NCI-H1048 (cell line): Measurements from ENCODE around the gene ELFN2.

Experiments used
- DNase-seq: peaks from one replicate; lab custom pipeline; 2025; lab: John Stamatoyannopoulos, UW

Gene ELFN2

GRCh38 chr22:37427711-37428635 lies 694 bp upstream of the ELFN2 start:
- DNase-seq, result no peak

GRCh38 chr22:37426706-37427134 lies 559 bp downstream of the ELFN2 start:
- DNase-seq, result no peak

DNA sequence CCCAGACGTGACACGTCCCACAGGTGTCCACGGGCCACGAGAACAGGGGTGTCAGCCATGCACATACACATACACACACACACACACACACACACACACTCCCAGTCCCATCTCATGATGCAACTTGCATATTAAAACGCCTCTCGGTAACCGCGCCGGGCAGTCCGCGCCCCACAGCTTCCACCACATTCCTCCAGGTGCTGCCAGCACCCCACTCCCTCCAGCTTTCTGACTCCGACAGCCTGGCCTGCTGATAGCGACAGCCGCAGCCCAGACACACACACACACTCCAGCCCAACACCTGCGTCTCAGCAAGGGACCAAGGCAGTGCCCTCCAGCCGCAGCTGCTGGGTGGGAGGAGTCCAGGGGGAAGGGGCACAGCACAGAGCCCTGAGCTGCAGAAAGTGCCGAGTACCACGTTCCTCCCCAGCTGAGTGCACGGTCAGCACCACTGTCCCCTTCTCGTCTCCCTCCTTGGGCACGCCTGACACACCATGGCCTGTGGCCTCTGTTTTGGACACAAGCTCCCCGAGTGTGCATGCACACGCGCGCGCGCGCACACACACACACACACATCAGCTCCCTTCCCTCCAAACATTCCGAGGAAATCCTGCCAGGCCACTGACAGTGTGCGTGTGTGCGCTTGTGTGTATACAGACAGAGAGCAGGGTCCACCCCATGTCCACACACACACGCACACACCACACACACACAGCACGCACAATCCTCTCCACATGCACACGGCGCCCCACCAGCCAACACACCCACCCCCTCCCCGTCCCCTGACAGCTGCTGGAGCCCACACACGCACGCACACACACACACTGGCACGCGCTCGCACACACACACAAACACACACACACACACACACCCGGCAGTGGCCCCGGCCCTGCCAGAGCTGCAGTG lies 1.2 kb downstream of the ELFN2 start:
- no peak for DNase-seq

DNA sequence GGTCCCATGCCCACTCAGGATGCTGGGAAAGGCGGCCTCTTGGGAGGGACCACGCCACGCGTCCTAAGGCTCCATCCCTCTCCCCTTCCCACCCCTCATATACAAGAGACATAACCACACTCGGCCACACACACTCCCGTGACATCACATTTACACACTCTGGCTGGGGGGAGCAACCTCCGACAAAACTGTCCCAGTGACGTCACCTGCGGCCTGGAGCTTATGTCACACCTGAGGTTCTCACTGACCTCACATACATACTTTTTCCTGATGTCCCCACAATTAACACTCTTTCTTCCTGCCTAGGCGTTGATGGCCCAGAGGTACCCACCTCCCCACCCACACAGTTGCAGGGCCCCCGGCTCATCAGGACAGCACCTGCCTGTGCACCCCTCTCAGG lies 1.9 kb downstream of the ELFN2 start:
- no peak for DNase-seq

DNA sequence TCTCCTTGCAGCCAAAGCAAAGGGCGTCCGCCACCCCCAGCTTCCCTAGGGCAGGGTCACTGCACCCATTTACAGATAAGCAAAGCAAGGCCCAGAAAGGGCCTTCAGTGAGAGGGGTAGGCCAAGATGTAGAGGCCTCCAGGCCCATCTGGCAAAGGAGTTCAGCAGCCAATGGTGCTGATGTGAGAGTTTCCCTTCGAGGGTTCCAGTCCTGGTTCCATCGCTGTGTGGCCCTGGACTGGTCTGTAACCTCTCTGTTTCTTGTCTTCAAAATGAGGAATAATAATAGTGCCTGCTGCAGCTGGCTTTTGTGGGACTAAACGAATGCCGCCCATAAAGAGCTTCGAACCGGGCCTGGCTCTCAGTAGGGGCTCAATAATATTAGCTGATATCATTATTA lies 4.0 kb downstream of the ELFN2 start:
- DNase-seq, result no peak

DNA sequence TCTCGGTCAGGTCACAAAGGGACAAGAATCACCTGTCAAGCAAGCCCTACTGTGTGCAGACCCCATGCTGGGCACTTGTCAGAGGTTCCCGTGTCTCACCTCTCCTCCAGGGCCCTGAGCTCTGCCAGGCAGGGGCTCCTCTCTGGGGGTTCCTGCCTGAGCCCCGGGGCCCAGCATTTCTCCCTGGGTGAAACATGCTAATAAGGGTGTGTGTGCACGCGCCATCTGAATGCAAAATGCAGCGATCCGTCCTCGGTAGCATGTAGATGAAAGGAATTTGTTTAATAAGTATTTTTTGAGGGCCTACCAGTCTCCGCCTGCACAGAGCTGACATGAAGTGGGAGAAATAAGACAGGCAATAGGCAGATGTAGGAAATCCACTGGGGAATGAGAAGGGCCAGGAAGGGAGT lies 5.8 kb downstream of the ELFN2 start:
- no peak for DNase-seq

DNA sequence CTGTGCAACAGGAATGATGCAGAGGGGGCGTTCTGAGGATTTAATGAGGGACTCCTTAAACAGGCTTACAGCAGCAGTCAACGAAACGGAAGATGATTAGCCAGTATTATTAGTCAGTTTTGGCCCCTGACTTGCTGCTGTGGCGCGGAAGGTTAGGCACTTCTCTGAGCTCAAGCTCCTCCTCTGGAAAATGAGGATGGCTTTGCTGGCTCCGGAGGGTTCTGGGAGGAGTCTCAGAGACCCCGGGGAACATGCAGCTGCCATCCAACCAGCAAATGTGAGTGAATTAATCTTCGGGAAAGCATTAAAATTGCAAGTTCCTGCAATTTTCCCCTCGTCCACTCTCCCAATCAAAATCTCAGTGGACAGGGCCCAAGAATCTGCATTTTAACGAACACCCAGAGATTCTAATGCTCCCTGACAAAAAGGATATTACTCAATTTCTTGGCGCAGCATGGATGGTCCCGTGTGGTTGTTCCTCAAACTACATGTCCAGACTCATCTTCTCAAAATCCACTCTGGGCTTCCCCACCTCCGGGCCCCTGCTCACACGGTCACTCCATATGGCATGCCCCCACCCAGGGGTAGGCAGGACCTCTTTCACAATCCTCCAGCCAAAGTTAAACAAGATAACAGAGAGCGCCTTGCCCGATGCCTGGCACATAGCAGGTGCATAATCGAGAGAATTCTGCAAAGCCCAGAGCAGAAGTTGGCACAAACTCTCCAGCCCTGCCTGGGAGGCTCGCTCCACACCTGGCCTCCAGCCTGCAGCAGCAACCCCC lies 6.4 kb downstream of the ELFN2 start:
- no peak for DNase-seq

DNA sequence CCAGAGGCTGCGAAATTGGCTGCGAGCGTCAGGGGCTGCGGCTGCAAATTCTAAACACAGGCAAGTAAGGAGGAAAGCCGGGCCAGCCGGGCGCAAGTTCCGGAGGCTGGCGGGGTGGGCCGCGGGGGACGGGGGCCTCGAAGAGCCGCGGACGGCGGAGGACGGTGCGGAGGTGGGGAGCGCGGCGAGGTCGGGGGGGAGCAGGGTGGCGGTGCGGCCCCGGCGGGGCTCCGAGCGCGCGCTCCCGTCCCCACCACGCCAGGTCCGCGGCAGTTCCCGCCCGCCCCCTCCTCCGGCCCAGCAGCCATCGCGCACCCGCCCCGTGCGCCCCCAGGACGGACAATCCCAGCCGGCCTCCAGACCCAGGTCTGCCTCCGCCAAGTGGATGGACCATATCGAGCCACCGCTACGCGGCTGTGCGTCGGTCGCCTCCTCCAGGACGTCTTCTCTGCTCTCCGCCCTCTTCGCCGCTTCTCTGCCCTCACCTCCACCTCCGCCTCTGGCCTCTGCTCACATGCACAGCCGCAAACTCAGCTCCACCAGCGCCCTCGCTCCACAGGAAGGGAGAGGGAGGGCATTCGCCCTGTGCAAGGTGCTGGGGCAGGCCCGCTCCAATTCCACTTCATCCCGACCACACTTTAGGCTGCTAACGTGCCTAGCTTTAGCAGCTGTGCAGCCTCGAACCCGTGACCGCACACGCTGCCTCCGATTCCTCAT lies 7.2 kb downstream of the ELFN2 start:
- no peak for DNase-seq

DNA sequence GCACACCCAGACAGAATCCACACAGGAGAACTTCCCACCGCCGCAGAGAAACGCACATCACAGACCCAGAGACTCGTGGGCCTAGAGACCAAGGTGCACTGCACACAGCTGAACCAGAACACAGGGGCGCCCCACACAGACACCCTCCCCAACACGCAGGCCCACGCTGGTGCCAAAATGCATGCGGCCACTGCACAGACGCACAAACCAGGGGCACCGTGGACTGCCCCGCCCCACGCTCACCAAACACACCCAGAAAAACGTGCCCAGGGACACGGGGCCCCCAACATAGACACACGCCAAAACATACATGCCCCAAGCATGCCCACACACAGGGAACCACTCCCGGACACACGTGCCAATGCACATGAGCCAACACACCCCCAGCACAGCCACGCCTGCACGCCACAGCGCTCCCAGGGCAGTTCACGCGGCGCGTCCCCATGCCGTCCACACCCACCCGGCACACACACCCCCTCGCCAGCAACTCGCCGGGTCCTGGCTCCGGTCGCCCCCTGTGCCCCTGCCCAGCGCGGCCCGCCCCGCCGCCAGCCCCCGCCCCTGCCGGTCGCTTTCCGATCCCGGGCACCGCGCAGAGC lies 7.8 kb downstream of the ELFN2 start:
- DNase-seq, result no peak

DNA sequence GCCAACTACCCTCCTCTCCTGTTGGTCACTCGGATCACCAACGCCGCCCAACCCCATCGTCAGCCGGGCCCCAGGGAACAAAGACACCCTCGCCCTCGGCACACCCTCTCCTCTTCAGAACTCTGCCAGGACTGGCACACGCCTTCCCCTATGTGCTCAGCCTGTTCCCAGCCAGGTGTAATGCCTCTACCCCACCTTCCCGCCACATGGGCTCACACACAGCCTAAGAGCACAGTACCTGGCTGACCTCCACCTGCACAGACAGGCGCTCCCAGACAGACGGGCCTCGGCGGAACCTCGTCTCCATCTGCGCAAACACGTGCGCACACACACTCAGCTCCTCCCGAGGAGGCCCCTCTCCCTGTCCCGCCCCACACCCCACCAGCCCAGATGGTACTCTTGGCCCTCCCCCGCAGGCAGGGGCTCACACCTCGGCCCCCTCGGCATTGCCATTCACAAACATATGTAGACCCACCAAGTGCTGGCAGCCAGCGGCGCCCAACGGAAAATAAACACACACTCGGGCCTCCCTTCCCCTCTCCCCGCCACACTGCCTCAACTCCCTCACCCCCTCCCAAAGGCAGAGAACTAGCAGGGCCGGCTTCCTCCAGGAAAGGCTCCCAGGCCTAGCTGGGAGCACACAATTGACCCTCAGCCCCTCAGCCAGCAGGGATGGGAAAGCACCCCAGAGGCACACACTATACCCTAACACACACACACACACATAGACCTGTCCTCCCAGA lies 8.5 kb downstream of the ELFN2 start:
- DNase-seq, result no peak

DNA sequence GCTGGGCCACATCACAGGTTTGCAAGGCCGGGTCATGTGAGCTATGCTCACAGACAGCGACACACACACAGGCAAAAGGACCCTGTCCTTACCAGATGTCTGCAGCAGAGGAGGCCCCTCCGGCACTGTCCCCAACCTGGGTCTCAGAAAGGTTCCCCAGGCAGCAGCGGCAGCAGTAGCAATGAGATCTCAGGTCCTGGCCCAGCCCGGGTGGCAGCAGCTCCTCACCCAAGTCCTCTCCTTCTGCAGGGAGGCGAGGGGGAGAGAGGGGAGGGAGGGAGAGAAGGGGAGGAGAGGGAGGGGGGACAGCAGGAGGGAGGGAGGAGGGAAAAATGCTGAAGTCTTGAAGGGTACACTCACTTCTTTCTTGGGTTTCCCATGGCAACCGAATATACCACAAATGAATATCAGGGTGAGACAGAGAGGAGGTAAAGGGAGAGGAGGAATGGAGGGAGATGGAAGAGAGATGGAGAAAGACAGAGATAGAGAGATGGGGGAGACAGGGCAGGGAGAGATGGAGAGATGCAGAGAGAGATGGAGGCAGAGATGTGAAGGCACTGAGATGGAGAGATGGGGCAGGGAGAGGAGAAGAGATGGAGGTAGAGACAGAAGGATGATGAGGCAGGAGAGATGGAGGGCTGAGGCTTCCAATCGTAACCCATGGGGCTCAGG lies 9.5 kb downstream of the ELFN2 start:
- DNase-seq, result no peak

GRCh38 chr22:37417264-37417663 lies 10.0 kb downstream of the ELFN2 start:
- no peak for DNase-seq

GRCh38 chr22:37416827-37417226 lies 10.5 kb downstream of the ELFN2 start:
- no peak for DNase-seq

DNA sequence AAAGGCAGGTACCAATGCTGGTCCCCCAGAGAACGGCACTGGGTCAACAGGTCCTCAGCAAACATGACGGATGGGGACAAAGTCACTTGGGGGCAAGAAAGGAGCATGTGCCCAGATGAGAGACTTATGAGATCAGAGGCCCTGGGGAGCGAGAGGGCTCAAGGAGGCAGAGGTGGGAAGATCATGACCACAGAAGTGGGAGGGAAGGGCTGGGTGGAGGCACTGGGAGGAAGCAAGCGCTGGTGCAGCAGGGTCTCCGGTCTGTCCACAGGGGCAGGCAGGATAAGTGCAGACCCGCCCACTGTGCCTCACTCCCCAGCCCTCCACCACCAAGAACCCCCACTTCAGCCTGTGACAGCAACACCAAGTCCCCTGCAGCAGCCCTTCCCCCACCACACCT lies 10.9 kb downstream of the ELFN2 start:
- DNase-seq, result no peak

DNA sequence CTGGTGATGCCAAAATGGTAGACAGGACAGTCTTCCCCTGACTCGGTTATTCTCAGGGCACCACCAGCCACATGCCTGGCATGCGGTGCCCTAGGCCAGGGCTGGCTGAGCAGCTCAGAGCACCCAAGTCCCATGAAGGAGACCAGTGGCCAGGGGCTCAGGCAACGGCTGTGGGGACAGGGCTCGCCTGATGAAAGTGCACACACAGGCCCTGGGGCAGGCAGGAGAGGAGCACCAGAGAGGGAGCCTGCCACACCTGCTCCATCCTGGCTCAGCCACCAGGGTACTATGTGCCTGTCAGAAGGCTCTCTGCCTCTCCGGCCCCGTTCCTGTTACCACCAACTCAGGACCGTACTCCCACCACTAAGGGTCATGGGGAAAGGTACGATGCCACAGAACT lies 12.1 kb downstream of the ELFN2 start:
- no peak for DNase-seq

- no peak for DNase-seq
Observed at GRCh38 chr22:37414288-37414687, 13.0 kb downstream of the ELFN2 start.

DNA sequence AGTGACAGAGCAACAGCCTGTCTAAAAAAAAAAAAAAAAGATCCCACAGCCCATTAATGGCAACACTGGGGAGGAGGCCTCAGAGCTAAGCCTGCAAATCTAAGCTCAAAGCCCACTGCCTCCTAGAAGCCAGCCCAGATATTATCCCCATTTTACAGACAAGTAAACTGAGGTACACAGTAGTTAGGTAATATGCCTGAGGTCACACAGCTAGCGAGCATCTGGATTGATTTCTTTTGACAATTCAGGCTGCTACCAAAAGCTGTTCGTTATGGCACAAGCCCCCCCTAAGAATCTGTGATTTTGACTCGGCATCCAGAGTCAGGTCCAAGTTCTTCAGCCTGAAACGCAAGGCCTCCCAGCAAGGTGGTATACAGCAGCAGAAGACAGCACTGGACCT lies 13.7 kb downstream of the ELFN2 start:
- no peak for DNase-seq

- DNase-seq, result no peak
Observed at GRCh38 chr22:37412495-37413250, 14.6 kb downstream of the ELFN2 start.

DNA sequence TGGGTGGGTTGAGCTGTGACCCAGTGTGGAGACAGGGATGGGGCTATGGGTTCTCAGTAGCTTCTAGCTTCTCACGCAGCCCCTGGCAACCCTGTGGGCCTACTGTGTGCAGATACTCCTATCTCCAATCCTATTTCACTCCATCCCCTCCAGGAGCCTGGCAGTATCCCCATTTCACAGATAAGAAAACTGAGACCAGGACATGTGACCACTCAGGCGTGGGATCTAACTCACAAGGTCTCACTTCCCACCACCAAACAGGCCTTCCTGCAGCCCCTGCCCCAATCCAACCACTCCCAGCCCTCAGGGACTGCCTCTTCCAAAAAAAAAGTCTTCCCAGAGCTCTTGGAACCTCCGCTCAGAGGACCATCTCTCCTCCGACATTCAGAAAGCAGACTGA lies 15.6 kb downstream of the ELFN2 start:
- no peak for DNase-seq
